Pulmonary artery endothelial cell (primary cell): ENCODE measurements around the gene ZNF281. TPM values are rescaled to one million over a fixed set of nuclear protein-coding genes. Genes with fewer than 3 reads are reported as not detected.

Source experiments
- DNase-seq: peaks from one replicate; pipeline ENCODE4 v3.0.0-alpha.2; 2011; ENCODE audit warnings: low read depth, low spot score
- total RNA-seq: library from RNA; depleted of rRNA; stranded (reverse); fragments of >200 nt; gene quantifications from 2 replicates; pipeline ENCODE4 v1.2.3, GENCODE V29; 2014

The ZNF281 gene
- total RNA-seq, 1 donor from 2014 or later: 21.9 TPM

- DNase-seq: no peak
Measured at GRCh38 chr1:200392625-200393185, 17.1 kb downstream of the ZNF281 start.

- no peak for DNase-seq
Measured at GRCh38 chr1:200391747-200392146, 18.1 kb downstream of the ZNF281 start.

- no peak for DNase-seq
Measured at GRCh38 chr1:200388791-200389190, 21.0 kb downstream of the ZNF281 start.

- no peak for DNase-seq
Measured at GRCh38 chr1:200386416-200386815, 23.4 kb downstream of the ZNF281 start.

GRCh38 chr1:200384818-200385390 is 24.9 kb downstream of the ZNF281 start:
- no peak for DNase-seq

GRCh38 chr1:200381256-200381984 is 28.4 kb downstream of the ZNF281 start:
- no peak for DNase-seq

- DNase-seq: no peak
Measured at GRCh38 chr1:200380589-200381021, 29.2 kb downstream of the ZNF281 start.

- no peak for DNase-seq
Measured at GRCh38 chr1:200379940-200380588, 29.8 kb downstream of the ZNF281 start.

GRCh38 chr1:200379432-200379757 is 30.4 kb downstream of the ZNF281 start:
- DNase-seq: no peak

GRCh38 chr1:200378096-200378495 is 31.7 kb downstream of the ZNF281 start:
- no peak for DNase-seq

GRCh38 chr1:200376528-200376927 is 33.3 kb downstream of the ZNF281 start:
- no peak for DNase-seq

- DNase-seq: no peak
Measured at GRCh38 chr1:200374569-200375295, 35.1 kb downstream of the ZNF281 start.

- DNase-seq: no peak
Measured at GRCh38 chr1:200373811-200374231, 36.0 kb downstream of the ZNF281 start.

GRCh38 chr1:200372885-200373181 is 37.0 kb downstream of the ZNF281 start:
- no peak for DNase-seq

GRCh38 chr1:200372095-200372884 is 37.5 kb downstream of the ZNF281 start:
- DNase-seq: no peak

GRCh38 chr1:200369706-200370105 is 40.1 kb downstream of the ZNF281 start:
- no peak for DNase-seq

- DNase-seq: no peak
Measured at GRCh38 chr1:200369131-200369530, 40.7 kb downstream of the ZNF281 start.

GRCh38 chr1:200368556-200368955 is 41.3 kb downstream of the ZNF281 start:
- no peak for DNase-seq

- no peak for DNase-seq
Measured at GRCh38 chr1:200367841-200368534, 41.8 kb downstream of the ZNF281 start.

GRCh38 chr1:200366577-200367253 is 43.1 kb downstream of the ZNF281 start:
- DNase-seq: no peak
